Transverse colon (tissue), 4 donors: ENCODE measurements around the gene MYOM1. TPM values are rescaled to one million over a fixed set of nuclear protein-coding genes. Genes with fewer than 3 reads are reported as not detected.

ENCODE experiments used
- DNase-seq: peaks from one replicate; pipeline ENCODE4 v3.0.0-alpha.2; 2019
- H3K27ac ChIP-seq, 4 donors: fragments of 200-600 bp; sonication (generic); 2 replicates each; pipeline ENCODE4 v1.5.1; 2016 to 2018; ENCODE audit warnings: inconsistent platforms in 4 of 4
- H3K27me3 ChIP-seq: fragments of 200-600 bp; sonication (generic); 2 replicates; pipeline ENCODE4 v1.5.1; 2017; ENCODE audit warnings: inconsistent platforms
- H3K36me3 ChIP-seq, 4 donors: fragments of 200-600 bp; sonication (generic); 2 replicates each; pipeline ENCODE4 v1.5.1; 2017 to 2019; ENCODE audit warnings: inconsistent platforms in 4 of 4
- H3K4me1 ChIP-seq, 4 donors: fragments of 200-600 bp; sonication (generic); 2 replicates each; pipeline ENCODE4 v1.5.1; 2017 to 2020; ENCODE audit warnings: inconsistent platforms in 4 of 4
- H3K4me3 ChIP-seq, 4 donors: fragments of 200-600 bp; sonication (generic); 1 replicate in 1 of 4; 2 replicates in 3 of 4; pipeline versions ENCODE4 v1.5.1 to v1.6.1; 2017 to 2019; ENCODE audit warnings: inconsistent platforms in 4 of 4
- H3K9me3 ChIP-seq, 2 donors: fragments of 200-600 bp; sonication (generic); 2 replicates each; pipeline ENCODE4 v1.5.1; 2017 to 2019; ENCODE audit warnings: inconsistent platforms in 2 of 2
- CTCF ChIP-seq, 5 experiments: fragments of 200-600 bp in 3 of 5; fragments of 450-650 bp in 2 of 5; sonication (generic) in 3 of 5; IDR thresholded peaks; 1 replicate in 2 of 5; 2 replicates in 3 of 5; pipeline ENCODE4 v1.5.1; 2016 to 2017; ENCODE audit warnings: antibody characterized with exemption in 5 of 5, inconsistent platforms in 3 of 5, mild to moderate bottlenecking in 2 of 5, moderate library complexity in 1 of 5
- EP300 ChIP-seq: sonication (generic); formaldehyde crosslinking; IDR thresholded peaks from one replicate; pipeline ENCODE4 v1.6.1; 2017; ENCODE audit warnings: antibody characterized with exemption, low read depth
- POLR2A ChIP-seq: fragments of 450-650 bp; IDR thresholded peaks from one replicate; pipeline ENCODE4 v1.6.1; 2016; ENCODE audit warnings: antibody characterized with exemption, mild to moderate bottlenecking, moderate library complexity
- POLR2AphosphoS5 ChIP-seq, 3 donors: sonication (generic); formaldehyde crosslinking; IDR thresholded peaks; one replicate each; pipeline ENCODE4 v1.6.1; 2016; ENCODE audit warnings: antibody characterized with exemption in 3 of 3
- WGBS, 2 donors: methylation state at CpG; one replicate each; pipeline ENCODE4 v1.1.5; 2018; ENCODE audit warnings: low coverage in 1 of 2; 5-methylcytosine and 5-hydroxymethylcytosine counted together
- in situ Hi-C, 4 donors: fragments of 200-750 bp; cut with MboI; loops; one replicate each; pipeline versions ENCODE4 v1.15.0 to v1.15.1; 2017; ENCODE audit warnings: low sequenced_read_pairs in 3 of 4, low pct_ligation_motif_present in 1 of 4, low pct_unique_long_range_greater_than_20kb in 1 of 4
- intact Hi-C: fragments of 100-400 bp; cut with DNase I; formaldehyde crosslinking; loops from one replicate; pipeline ENCODE4 v1.15.1; 2023; ENCODE audit warnings: low total_unique reads
- total RNA-seq, 4 donors: library from RNA; depleted of rRNA; stranded (reverse); fragments of >200 nt; gene quantifications; one replicate each; pipeline ENCODE4 v1.1.0, GENCODE V29; 2016

Gene MYOM1
- total RNA-seq, 4 donors from 2014 or later = 6.0 to 30.4 (median 7.7) TPM

GRCh38 chr18:3218819-3219218 lies 949 bp downstream of the MYOM1 start:
- Histone ChIP-seq H3K27me3 (no peaks in the 10 kb centered on the region), H3K4me3 (peak overlapping the region in 2 of 4 donors; percentile 1 to 27), H3K9me3 (no peaks in the 10 kb centered on the region), H3K27ac (peak overlapping the region; percentile 79 to 88 (median 80)), H3K36me3 (no peaks in the 10 kb centered on the region), H3K4me1 (peaks cover 5 to 35% (median 12%) of the 10 kb centered on the region in 4 donors)
- no peak for DNase-seq
- 78 to 85% methylated on average over 2 of the region's 2 CpGs for WGBS, 2 donors
- no peak for TF ChIP-seq POLR2A
- no peak for TF ChIP-seq CTCF (IDR thresholded peaks at IDR 0.05)
- no peak for TF ChIP-seq EP300
- no peak for TF ChIP-seq POLR2AphosphoS5 (IDR thresholded peaks at IDR 0.05)
- intact Hi-C loops (no loop called here), in situ Hi-C loops (no loop called here)

- no peaks in the 10 kb centered on the region for H3K9me3 ChIP-seq
- intact Hi-C loops = no loop called here
- H3K27me3 ChIP-seq = no peaks in the 10 kb centered on the region
- DNase-seq = peak; percentile 61
- H3K4me1 ChIP-seq = peaks cover 5 to 42% (median 17%) of the 10 kb centered on the region in 4 donors
- peak overlapping the region in 2 of 4 donors; percentile 1 to 7 for H3K4me3 ChIP-seq
- peak; percentile 44 to 80 (median 80) for TF ChIP-seq POLR2AphosphoS5 (IDR thresholded peaks at IDR 0.05)
- no peak for TF ChIP-seq CTCF (IDR thresholded peaks at IDR 0.05)
- TF ChIP-seq EP300 = peak; percentile 13
- peak; percentile 58 for TF ChIP-seq POLR2A
- in situ Hi-C loops = no loop called here
- peak overlapping the region; percentile 79 to 88 (median 80) for H3K27ac ChIP-seq
- H3K36me3 ChIP-seq = no peaks in the 10 kb centered on the region
- WGBS, 2 donors = 23 to 36% methylated on average over 2 to 3 of the region's 3 CpGs
These were observed 1.7 kb downstream of the MYOM1 start for GRCh38 chr18:3217948-3218647.

- Histone ChIP-seq H3K27ac (peak overlapping the region; percentile 79 to 88 (median 80)), H3K9me3 (no peaks in the 10 kb centered on the region), H3K4me3 (no peak overlapping the region), H3K27me3 (no peaks in the 10 kb centered on the region), H3K4me1 (peaks cover 8 to 53% (median 20%) of the 10 kb centered on the region in 4 donors), H3K36me3 (no peaks in the 10 kb centered on the region)
- no peak for DNase-seq
- no peak for TF ChIP-seq POLR2A
- no peak for TF ChIP-seq CTCF (IDR thresholded peaks at IDR 0.05)
- no peak for TF ChIP-seq EP300
- TF ChIP-seq POLR2AphosphoS5 (IDR thresholded peaks at IDR 0.05) = no peak
- 72 to 85% methylated on average over 5 of the region's 5 CpGs for WGBS, 2 donors
- in situ Hi-C loops (no loop called here), intact Hi-C loops (no loop called here)
These were observed 2.8 kb downstream of the MYOM1 start for GRCh38 chr18:3216987-3217386.

- WGBS, 2 donors = 94 to 100% methylated on average over 2 to 36 of the region's 36 CpGs
- Histone ChIP-seq H3K9me3 (no peaks in the 10 kb centered on the region), H3K27me3 (no peaks in the 10 kb centered on the region), H3K4me3 (no peak overlapping the region), H3K36me3 (no peaks in the 10 kb centered on the region), H3K27ac (no peak overlapping the region), H3K4me1 (peaks cover 10 to 63% (median 21%) of the 10 kb centered on the region in 4 donors)
- TF ChIP-seq POLR2AphosphoS5 (IDR thresholded peaks at IDR 0.05) (no peak), POLR2A (no peak), EP300 (no peak), CTCF (IDR thresholded peaks at IDR 0.05) (no peak)
- in situ Hi-C loops (no loop called here), intact Hi-C loops (no loop called here)
- DNase-seq = no peak
These were observed 4.7 kb downstream of the MYOM1 start for GRCh38 chr18:3214855-3215637.
